Measurements from ENCODE around the gene ALDH1A2.
"Not testable (repeated sequence)": the region's sequence is repeated elsewhere in the genome, so short reads cannot be mapped to it uniquely, and the experiment has no call there.

The ALDH1A2 gene

DNA sequence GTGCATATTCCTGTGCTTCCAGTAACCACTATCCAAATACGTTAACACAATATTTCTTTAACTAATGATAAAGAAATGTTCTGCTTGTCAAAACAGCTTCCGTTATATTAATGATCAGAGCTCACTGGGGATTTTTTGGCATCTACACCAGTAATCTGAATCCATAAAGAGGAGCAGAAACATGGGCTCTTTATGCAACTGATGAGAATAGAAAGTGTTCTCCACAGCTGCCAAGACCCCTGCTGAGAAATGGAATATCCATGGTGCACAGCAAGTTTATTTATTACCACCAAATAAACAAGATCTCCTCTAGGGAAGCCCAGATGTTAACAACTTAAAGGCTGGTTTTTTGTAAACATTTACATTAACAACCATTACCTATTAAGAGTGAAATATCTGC lies 54.5 kb downstream of the ALDH1A2 start:
- no peaks in the 10 kb centered on the region for H3K36me3 ChIP-seq (ENCODE audit: control insufficient read depth, low read length)
- H3K4me3 ChIP-seq (ENCODE audit: low read length), result no peak overlapping the region
- H4K20me1 ChIP-seq (ENCODE audit: control insufficient read depth, insufficient read depth, low read depth, low read length), result no peaks in the 10 kb centered on the region
- peaks cover 4% of the 10 kb centered on the region; the same call in 1 of the 2 replicates for H3K27me3 ChIP-seq (ENCODE audit: control insufficient read depth, low read length)
- no peaks in the 10 kb centered on the region for H3K4me1 ChIP-seq (ENCODE audit: control insufficient read depth, low read length)
- no peak overlapping the region for H3K4me2 ChIP-seq (ENCODE audit: low read length)
- H3K79me2 ChIP-seq (ENCODE audit: control insufficient read depth, low read length), result no peaks in the 10 kb centered on the region
- TF ChIP-seq EZH2phosphoT487 (IDR thresholded peaks at IDR 0.05; ENCODE audit: borderline replicate concordance, low read length), result no peak
- TF ChIP-seq, protein P1, sequence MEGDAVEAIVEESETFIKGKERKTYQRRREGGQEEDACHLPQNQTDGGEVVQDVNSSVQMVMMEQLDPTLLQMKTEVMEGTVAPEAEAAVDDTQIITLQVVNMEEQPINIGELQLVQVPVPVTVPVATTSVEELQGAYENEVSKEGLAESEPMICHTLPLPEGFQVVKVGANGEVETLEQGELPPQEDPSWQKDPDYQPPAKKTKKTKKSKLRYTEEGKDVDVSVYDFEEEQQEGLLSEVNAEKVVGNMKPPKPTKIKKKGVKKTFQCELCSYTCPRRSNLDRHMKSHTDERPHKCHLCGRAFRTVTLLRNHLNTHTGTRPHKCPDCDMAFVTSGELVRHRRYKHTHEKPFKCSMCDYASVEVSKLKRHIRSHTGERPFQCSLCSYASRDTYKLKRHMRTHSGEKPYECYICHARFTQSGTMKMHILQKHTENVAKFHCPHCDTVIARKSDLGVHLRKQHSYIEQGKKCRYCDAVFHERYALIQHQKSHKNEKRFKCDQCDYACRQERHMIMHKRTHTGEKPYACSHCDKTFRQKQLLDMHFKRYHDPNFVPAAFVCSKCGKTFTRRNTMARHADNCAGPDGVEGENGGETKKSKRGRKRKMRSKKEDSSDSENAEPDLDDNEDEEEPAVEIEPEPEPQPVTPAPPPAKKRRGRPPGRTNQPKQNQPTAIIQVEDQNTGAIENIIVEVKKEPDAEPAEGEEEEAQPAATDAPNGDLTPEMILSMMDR (IDR thresholded peaks at IDR 0.05; ENCODE audit: low read depth, low read length, poor library complexity, severe bottlenecking), result no peak
- H3F3A ChIP-seq (ENCODE audit: control insufficient read depth, insufficient read depth), result no peaks in the 10 kb centered on the region
- no peaks in the 10 kb centered on the region; the same call in 1 of the 2 replicates for H3K9me2 ChIP-seq (replicated peaks; ENCODE audit: control insufficient read depth, low read length)
- no peak overlapping the region for H3K27ac ChIP-seq (ENCODE audit: low read depth, low read length)
- no peaks in the 10 kb centered on the region for H3K9me3 ChIP-seq (ENCODE audit: control insufficient read depth, insufficient read depth, low read length)

DNA sequence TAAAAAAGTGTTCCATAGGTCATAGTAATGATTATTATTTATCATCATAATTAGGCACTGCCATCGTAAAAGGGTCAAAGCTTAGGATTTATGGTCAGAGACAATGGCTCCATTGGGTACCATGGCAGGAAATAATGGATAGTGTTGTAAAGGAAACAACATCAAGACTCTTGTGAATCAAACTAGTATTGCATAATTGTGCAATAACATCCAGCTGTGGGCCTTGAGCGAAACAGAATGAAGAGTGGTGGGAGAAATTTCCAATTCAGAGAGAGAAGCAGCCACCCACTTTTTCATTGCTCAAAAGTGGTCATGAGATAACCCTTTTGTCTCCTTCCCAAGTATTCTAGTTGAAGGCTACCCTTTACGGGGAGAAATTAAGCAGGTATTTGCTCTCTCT lies 61.7 kb downstream of the ALDH1A2 start:
- no peaks in the 10 kb centered on the region for H3K79me2 ChIP-seq (ENCODE audit: control insufficient read depth, low read length)
- H4K20me1 ChIP-seq (ENCODE audit: control insufficient read depth, insufficient read depth, low read depth, low read length), result no peaks in the 10 kb centered on the region
- no peaks in the 10 kb centered on the region for H3K4me1 ChIP-seq (ENCODE audit: control insufficient read depth, low read length)
- H3K4me3 ChIP-seq (ENCODE audit: low read length), result no peak overlapping the region
- no peaks in the 10 kb centered on the region for H3F3A ChIP-seq (ENCODE audit: control insufficient read depth, insufficient read depth)
- H3K4me2 ChIP-seq (ENCODE audit: low read length), result no peak overlapping the region
- TF ChIP-seq, protein P1 (IDR thresholded peaks at IDR 0.05; ENCODE audit: low read depth, low read length, poor library complexity, severe bottlenecking), result no peak
- TF ChIP-seq EZH2phosphoT487 (IDR thresholded peaks at IDR 0.05; ENCODE audit: borderline replicate concordance, low read length), result no peak
- no peaks in the 10 kb centered on the region for H3K36me3 ChIP-seq (ENCODE audit: control insufficient read depth, low read length)
- H3K27me3 ChIP-seq (ENCODE audit: control insufficient read depth, low read length), result peaks cover 3% of the 10 kb centered on the region; the same call in 1 of the 2 replicates
- no peaks in the 10 kb centered on the region for H3K9me3 ChIP-seq (ENCODE audit: control insufficient read depth, insufficient read depth, low read length)
- H3K27ac ChIP-seq (ENCODE audit: low read depth, low read length), result no peak overlapping the region
- H3K9me2 ChIP-seq (replicated peaks; ENCODE audit: control insufficient read depth, low read length), result no peaks in the 10 kb centered on the region

DNA sequence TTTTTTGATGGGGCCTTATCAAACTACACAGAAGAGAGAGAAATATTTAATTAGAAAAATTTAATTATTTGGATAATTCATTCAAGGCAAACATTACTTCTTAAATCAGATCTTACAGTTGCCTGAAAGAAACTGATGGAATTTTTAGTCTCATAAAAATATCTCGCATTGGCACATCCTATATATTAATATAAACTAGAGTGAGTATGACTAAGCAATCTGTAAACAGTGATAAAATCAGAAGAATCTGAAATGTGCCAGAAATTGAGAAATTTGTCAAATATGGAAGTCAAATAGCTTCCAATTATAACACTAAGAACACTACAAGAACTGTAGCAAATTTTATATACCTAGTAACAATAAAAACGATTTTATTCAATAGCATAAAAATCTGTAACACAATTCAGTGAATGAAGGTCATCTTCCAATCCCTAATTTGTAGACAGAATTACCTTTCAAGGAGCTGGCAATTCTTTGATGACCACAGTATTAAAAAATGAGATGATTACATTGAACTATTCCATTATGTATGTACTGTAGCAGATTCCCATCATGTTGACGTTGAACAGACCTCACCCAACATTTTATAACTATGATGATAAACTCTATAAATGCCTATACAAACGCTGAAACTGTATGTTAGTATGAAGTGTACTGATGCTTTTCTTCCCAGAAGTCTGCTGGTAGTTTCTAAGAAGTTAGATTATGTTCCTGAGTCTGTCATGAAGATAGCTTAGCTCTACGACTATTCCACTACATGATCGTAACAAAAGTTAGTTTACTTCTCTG lies 63.0 kb downstream of the ALDH1A2 start:
- H4K20me1 ChIP-seq (ENCODE audit: control insufficient read depth, insufficient read depth, low read depth, low read length), result no peaks in the 10 kb centered on the region
- H3F3A ChIP-seq (ENCODE audit: control insufficient read depth, insufficient read depth), result no peaks in the 10 kb centered on the region
- H3K4me2 ChIP-seq (ENCODE audit: low read length), result no peak overlapping the region
- H3K4me3 ChIP-seq (ENCODE audit: low read length), result no peak overlapping the region
- no peaks in the 10 kb centered on the region for H3K36me3 ChIP-seq (ENCODE audit: control insufficient read depth, low read length)
- TF ChIP-seq, protein P1 (IDR thresholded peaks at IDR 0.05; ENCODE audit: low read depth, low read length, poor library complexity, severe bottlenecking), result no peak
- no peaks in the 10 kb centered on the region for H3K9me2 ChIP-seq (replicated peaks; ENCODE audit: control insufficient read depth, low read length)
- H3K9me3 ChIP-seq (ENCODE audit: control insufficient read depth, insufficient read depth, low read length), result no peaks in the 10 kb centered on the region
- H3K27ac ChIP-seq (ENCODE audit: low read depth, low read length), result no peak overlapping the region
- H3K79me2 ChIP-seq (ENCODE audit: control insufficient read depth, low read length), result no peaks in the 10 kb centered on the region
- H3K27me3 ChIP-seq (ENCODE audit: control insufficient read depth, low read length), result peaks cover 3% of the 10 kb centered on the region; the same call in 1 of the 2 replicates
- no peaks in the 10 kb centered on the region for H3K4me1 ChIP-seq (ENCODE audit: control insufficient read depth, low read length)

DNA sequence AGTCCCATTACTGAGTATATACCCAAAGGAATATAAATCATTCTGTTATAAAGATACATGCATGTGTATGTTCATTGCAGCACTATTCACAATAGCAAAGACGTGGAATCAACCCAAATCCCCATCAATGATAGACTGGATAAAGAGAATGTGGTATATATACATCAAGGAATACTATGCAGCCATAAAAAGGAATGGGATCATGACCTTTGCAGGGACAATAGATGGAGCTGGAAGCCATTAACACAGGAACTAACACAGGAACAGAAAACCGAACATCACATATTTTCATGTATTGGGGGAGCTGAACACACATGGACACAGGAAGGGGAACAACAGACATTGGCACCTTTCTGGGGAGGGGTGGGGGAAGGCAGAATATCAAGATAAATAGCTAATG lies 65.8 kb downstream of the ALDH1A2 start:
- H3K9me2 ChIP-seq (replicated peaks; ENCODE audit: control insufficient read depth, low read length); H3K9me3 ChIP-seq (ENCODE audit: control insufficient read depth, insufficient read depth, low read length); H3K27me3 ChIP-seq (ENCODE audit: control insufficient read depth, low read length); H3K27ac ChIP-seq (ENCODE audit: low read depth, low read length); H3K4me1 ChIP-seq (ENCODE audit: control insufficient read depth, low read length); H3K4me2 ChIP-seq (ENCODE audit: low read length); H3F3A ChIP-seq (ENCODE audit: control insufficient read depth, insufficient read depth); H4K20me1 ChIP-seq (ENCODE audit: control insufficient read depth, insufficient read depth, low read depth, low read length); H3K79me2 ChIP-seq (ENCODE audit: control insufficient read depth, low read length); H3K4me3 ChIP-seq (ENCODE audit: low read length); H3K36me3 ChIP-seq (ENCODE audit: control insufficient read depth, low read length): not testable (repeated sequence)
